ENCODE data around the gene PHKB.

GRCh38 chr16:47571711-47572110, 110.6 kb downstream of the PHKB start:
- TF ChIP-seq CTCF (IDR thresholded peaks at IDR 0.05; ENCODE audit: insufficient read depth, low read length) (no peak), SPI1 (IDR thresholded peaks at IDR 0.05; ENCODE audit: borderline replicate concordance, low read depth) (no peak)
